HUES64 (cell line): ENCODE data around the gene NID2.

ENCODE experiments used
- H3K27ac ChIP-seq: 2 replicates; pipeline ENCODE4 v1.7.0; 2013; ENCODE audit warnings: low read depth, low read length, inconsistent platforms
- H3K27me3 ChIP-seq: 2 replicates; pipeline ENCODE4 v1.6.1; 2013; ENCODE audit warnings: mild to moderate bottlenecking, low read length; ENCODE audit not compliant: insufficient read depth
- H3K36me3 ChIP-seq: 2 replicates; pipeline ENCODE4 v1.6.1; 2013; ENCODE audit warnings: mild to moderate bottlenecking, low read length; ENCODE audit not compliant: insufficient read depth
- H3K4me1 ChIP-seq: 2 replicates; pipeline ENCODE4 v1.6.1; 2013; ENCODE audit warnings: mild to moderate bottlenecking, low read length, moderate library complexity; ENCODE audit not compliant: insufficient read depth
- H3K4me3 ChIP-seq: 2 replicates; pipeline ENCODE4 v1.5.1; 2013; ENCODE audit warnings: mild to moderate bottlenecking, low read length, moderate library complexity
- H3K9ac ChIP-seq: 2 replicates; pipeline ENCODE4 v1.6.1; 2013; ENCODE audit warnings: mild to moderate bottlenecking, low read depth, low read length
- H3K9me3 ChIP-seq: 2 replicates; pipeline ENCODE4 v1.6.1; 2013; ENCODE audit warnings: low read depth, low read length; ENCODE audit not compliant: insufficient read depth
- WGBS: fragments of 150-250, 120-280 bp; methylation state at CpG from one replicate; pipeline ENCODE4 v1.1.7; 2013; ENCODE audit warnings: missing lambda C conversion rate; 5-methylcytosine and 5-hydroxymethylcytosine counted together

Gene NID2

GRCh38 chr14:52095794-52096193 is 26.9 kb upstream of the NID2 start:
- Histone ChIP-seq H3K27me3 (no peaks in the 10 kb centered on the region), H3K36me3 (no peaks in the 10 kb centered on the region), H3K27ac (no peak overlapping the region), H3K9me3 (no peaks in the 10 kb centered on the region), H3K4me1 (peaks cover 5% of the 10 kb centered on the region; the same call in 1 of the 2 replicates), H3K4me3 (no peak overlapping the region), H3K9ac (no peak overlapping the region)
- WGBS, result 92% methylated on average over 4 of the region's 4 CpGs

DNA sequence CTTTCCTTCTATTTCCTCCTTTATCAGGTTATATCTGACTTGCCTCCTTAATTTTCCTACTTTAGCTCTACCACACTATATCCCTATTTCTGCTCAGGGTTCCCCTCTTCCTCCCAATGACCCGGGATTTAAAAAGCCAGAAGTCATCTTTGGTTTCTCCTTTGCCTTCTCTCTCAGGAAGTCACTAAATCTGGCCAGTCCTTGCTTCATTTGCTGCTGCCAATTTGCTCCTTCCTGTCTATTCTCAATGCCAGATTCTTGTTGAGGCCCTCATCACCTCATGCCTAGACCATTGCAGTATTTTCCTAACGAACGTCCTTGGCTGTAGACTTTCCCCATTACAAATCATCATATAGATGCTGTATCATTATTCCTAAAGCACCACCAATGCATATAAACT is 26.5 kb upstream of the NID2 start:
- H3K9me3 ChIP-seq, result no peaks in the 10 kb centered on the region
- no peak overlapping the region for H3K9ac ChIP-seq
- H3K36me3 ChIP-seq, result no peaks in the 10 kb centered on the region
- H3K27me3 ChIP-seq, result no peaks in the 10 kb centered on the region
- H3K4me1 ChIP-seq, result peaks cover under 1% of the 10 kb centered on the region; the same call in 1 of the 2 replicates
- 91% methylated on average over 3 of the region's 3 CpGs for WGBS
- no peak overlapping the region for H3K4me3 ChIP-seq
- no peak overlapping the region for H3K27ac ChIP-seq

DNA sequence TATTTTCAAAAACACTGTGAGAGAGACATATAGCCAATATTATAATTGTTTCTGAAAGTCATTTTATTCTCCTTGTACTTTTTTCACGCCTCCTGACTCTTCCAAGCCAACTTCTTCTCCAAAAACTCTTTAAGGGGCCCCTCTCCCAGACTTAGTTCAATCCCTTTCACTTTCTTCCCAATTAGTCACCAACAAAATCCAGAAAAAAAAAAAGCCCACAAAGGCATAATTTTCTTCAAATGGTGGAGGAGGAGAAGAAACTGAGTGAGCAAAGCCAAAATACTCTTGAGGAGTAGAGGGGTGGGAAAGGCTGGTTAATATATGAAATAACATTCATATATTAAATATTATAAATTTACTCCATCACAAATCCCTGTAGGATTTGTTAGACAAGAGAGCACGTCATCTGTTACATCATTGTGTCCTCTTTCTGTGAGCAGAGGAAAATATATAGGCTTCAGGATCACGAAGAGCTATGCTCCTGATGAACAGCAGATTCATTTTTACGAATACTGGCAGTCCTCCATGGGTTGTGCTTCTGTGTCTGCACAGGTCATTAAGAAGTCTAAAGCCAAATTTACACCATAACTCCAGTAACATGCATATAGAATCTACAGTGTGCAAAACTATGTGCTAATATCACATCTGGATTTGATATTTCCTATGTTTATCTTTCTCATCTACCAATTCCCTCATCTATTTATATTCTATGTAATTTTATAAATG is 25.9 kb upstream of the NID2 start:
- no peaks in the 10 kb centered on the region for H3K27me3 ChIP-seq
- WGBS, result 71% methylated on average over 4 of the region's 4 CpGs
- H3K9me3 ChIP-seq, result no peaks in the 10 kb centered on the region
- no peak overlapping the region for H3K4me3 ChIP-seq
- H3K9ac ChIP-seq, result no peak overlapping the region
- H3K36me3 ChIP-seq, result no peaks in the 10 kb centered on the region
- no peaks in the 10 kb centered on the region for H3K4me1 ChIP-seq
- no peak overlapping the region for H3K27ac ChIP-seq

DNA sequence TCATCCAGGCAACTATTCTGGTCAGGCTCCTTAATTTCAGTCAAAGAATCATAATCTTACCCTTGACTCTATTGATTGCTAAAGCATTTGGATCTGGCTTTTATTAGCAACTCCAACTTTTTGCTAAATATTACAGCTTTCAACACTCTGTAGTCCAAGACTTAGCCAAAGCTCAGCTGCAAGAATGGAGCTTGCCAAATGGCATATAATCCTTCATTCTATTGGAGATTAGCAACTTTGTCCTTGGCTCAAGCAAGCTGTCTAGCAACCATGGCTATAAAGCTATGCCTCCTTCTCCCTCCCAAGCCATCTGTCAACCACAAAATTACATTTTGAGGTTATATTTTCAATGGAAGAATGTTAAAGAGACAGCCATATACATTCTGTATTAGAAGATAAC is 23.1 kb upstream of the NID2 start:
- Histone ChIP-seq H3K9ac (no peak overlapping the region), H3K4me1 (no peaks in the 10 kb centered on the region), H3K27ac (no peak overlapping the region), H3K9me3 (no peaks in the 10 kb centered on the region), H3K4me3 (no peak overlapping the region), H3K27me3 (no peaks in the 10 kb centered on the region), H3K36me3 (no peaks in the 10 kb centered on the region)

DNA sequence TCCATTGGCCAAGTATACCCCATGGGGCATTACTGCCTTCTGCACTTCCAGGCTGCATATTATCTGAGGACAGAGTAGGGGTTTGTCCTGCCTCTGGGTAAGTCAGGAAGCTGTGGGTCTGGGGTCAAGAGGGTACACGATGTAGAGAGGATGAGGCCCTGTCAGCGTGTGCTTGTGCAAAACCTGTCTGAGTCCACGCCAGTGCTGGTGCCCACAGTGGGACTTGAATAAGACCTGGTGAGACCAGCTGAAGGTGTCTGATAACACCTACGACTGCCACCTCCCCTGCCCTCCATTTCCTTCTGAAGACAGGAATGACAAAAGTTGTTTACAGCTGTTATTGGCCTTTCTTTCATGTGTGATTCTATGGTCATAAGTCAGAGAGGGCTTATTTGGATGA is 22.1 kb upstream of the NID2 start:
- Histone ChIP-seq H3K27me3 (no peaks in the 10 kb centered on the region), H3K9ac (no peak overlapping the region), H3K9me3 (no peaks in the 10 kb centered on the region), H3K4me3 (no peak overlapping the region), H3K4me1 (no peaks in the 10 kb centered on the region), H3K36me3 (no peaks in the 10 kb centered on the region), H3K27ac (no peak overlapping the region)
- WGBS, result 92% methylated on average over 4 of the region's 4 CpGs

DNA sequence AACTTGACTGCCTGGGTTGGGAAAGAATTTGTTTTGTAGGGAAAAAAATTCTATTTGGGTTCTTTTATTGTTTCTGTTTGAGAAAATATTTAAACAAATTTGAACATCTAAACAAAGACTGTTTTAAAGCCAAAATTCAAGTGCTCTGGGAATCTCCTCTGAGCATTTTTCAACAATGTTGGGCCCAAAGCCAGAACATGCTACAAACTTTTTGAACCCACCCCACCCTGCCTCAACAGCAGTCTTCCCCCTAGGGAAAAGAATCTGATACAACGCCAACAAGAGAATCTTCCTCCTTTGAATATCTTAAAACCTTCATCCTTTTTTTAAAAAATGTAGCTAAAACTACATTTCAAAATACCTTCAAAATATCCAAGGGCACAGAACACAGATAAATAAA is 20.4 kb upstream of the NID2 start:
- H3K9me3 ChIP-seq, result 0 out of 2 replicates have a peak, but pooled peaks cover 3% of the 10 kb centered on the region
- WGBS, result 92% methylated on average over 1 of the region's 1 CpG
- H3K9ac ChIP-seq, result no peak overlapping the region
- no peaks in the 10 kb centered on the region for H3K36me3 ChIP-seq
- H3K27ac ChIP-seq, result no peak overlapping the region
- H3K4me1 ChIP-seq, result no peaks in the 10 kb centered on the region
- no peak overlapping the region for H3K4me3 ChIP-seq
- H3K27me3 ChIP-seq, result no peaks in the 10 kb centered on the region

GRCh38 chr14:52086711-52087110 is 17.9 kb upstream of the NID2 start:
- Histone ChIP-seq H3K27me3 (no peaks in the 10 kb centered on the region), H3K27ac (no peak overlapping the region), H3K9ac (no peak overlapping the region), H3K4me1 (no peaks in the 10 kb centered on the region), H3K36me3 (no peaks in the 10 kb centered on the region), H3K4me3 (no peak overlapping the region), H3K9me3 (0 out of 2 replicates have a peak, but pooled peaks cover 3% of the 10 kb centered on the region)
- 92% methylated on average over 4 of the region's 4 CpGs for WGBS

DNA sequence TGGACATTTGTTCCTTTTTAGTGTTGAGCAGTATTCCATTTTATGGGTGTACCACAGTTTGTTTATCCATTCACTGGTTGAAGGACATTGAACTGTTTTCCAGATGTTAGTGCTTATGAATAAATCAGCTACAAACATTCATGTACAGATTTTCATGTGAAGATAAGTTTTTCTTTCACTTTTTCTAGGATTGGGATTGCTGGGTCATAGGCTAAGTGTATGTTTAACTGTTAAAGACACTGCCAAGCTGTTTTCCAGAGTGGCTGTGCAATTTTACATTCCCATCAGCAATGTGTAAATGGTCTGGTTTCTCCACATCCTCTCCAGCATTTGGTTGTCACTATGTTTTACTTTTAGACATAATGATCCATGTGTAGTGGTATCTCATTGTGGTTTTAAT is 14.0 kb upstream of the NID2 start:
- 0 out of 2 replicates have a peak, but pooled peaks cover 3% of the 10 kb centered on the region for H3K9me3 ChIP-seq
- no peaks in the 10 kb centered on the region for H3K36me3 ChIP-seq
- no peak overlapping the region for H3K9ac ChIP-seq
- H3K27ac ChIP-seq, result no peak overlapping the region
- H3K4me3 ChIP-seq, result no peak overlapping the region
- peaks cover 4% of the 10 kb centered on the region; the same call in 1 of the 2 replicates for H3K4me1 ChIP-seq
- H3K27me3 ChIP-seq, result no peaks in the 10 kb centered on the region

GRCh38 chr14:52081964-52082363 is 13.1 kb upstream of the NID2 start:
- Histone ChIP-seq H3K27ac (no peak overlapping the region), H3K4me3 (no peak overlapping the region), H3K4me1 (peaks cover 4% of the 10 kb centered on the region; the same call in 1 of the 2 replicates), H3K9me3 (0 out of 2 replicates have a peak, but pooled peaks cover 3% of the 10 kb centered on the region), H3K27me3 (no peaks in the 10 kb centered on the region), H3K36me3 (no peaks in the 10 kb centered on the region), H3K9ac (no peak overlapping the region)
- WGBS, result 94% methylated on average over 3 of the region's 3 CpGs

- Histone ChIP-seq H3K4me1 (peaks cover 4% of the 10 kb centered on the region; the same call in 1 of the 2 replicates), H3K4me3 (no peak overlapping the region), H3K27me3 (no peaks in the 10 kb centered on the region), H3K9me3 (0 out of 2 replicates have a peak, but pooled peaks cover 3% of the 10 kb centered on the region), H3K36me3 (no peaks in the 10 kb centered on the region), H3K27ac (no peak overlapping the region), H3K9ac (no peak overlapping the region)
- 88% methylated on average over 4 of the region's 4 CpGs for WGBS
These were observed 12.2 kb upstream of the NID2 start for GRCh38 chr14:52080808-52081755.

DNA sequence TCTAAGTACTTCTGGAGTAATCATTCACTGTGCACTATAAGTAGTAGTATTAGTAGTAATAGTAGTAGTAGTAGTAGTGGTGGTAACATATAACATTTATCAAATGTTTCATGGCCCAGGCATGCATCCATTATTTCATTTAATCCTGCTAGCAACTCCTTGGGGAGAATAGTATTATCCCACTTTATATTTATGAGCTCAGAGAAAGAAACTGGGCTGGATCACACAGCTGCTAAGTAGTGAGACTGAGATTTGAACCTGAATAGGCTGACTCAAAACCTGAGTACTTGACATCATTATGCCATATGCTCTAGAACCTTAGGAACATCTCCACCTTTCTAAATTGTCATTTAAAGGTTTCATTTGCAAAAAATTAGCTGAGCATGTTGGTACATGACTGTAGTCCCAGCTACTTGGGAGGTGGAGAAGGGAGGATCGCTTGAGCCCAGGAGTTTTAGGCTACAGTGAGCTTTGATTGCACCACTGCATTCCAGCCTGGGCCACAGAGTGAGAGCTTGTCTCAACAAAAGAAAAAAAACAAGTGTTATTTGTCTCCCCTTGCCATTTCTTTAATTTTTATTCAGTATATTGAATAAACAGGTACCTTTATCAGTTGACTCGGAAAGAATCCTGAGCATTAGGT is 11.4 kb upstream of the NID2 start:
- Histone ChIP-seq H3K27ac (no peak overlapping the region), H3K9ac (no peak overlapping the region), H3K4me3 (no peak overlapping the region), H3K36me3 (no peaks in the 10 kb centered on the region), H3K4me1 (peaks cover 4% of the 10 kb centered on the region; the same call in 1 of the 2 replicates), H3K9me3 (0 out of 2 replicates have a peak, but pooled peaks cover 3% of the 10 kb centered on the region), H3K27me3 (no peaks in the 10 kb centered on the region)
- 86% methylated on average over 1 of the region's 2 CpGs for whole genome bisulfite sequencing
